B cell (primary cell): ENCODE data around the gene PHLDB2.

Experiments
- EZH2 ChIP-seq: IDR thresholded peaks from 2 replicates; pipeline ENCODE4 v1.6.1; 2012; ENCODE audit warnings: borderline replicate concordance, low read depth, mild to moderate bottlenecking, moderate library complexity, low read length; ENCODE audit not compliant: insufficient read depth, poor library complexity, severe bottlenecking
- TF ChIP-seq, protein P1 (sequence below): fragments of 200-600 bp; IDR thresholded peaks from one replicate; pipeline ENCODE4 v1.8.0; 2022; ENCODE audit warnings: antibody characterized with exemption, mild to moderate bottlenecking

DNA sequence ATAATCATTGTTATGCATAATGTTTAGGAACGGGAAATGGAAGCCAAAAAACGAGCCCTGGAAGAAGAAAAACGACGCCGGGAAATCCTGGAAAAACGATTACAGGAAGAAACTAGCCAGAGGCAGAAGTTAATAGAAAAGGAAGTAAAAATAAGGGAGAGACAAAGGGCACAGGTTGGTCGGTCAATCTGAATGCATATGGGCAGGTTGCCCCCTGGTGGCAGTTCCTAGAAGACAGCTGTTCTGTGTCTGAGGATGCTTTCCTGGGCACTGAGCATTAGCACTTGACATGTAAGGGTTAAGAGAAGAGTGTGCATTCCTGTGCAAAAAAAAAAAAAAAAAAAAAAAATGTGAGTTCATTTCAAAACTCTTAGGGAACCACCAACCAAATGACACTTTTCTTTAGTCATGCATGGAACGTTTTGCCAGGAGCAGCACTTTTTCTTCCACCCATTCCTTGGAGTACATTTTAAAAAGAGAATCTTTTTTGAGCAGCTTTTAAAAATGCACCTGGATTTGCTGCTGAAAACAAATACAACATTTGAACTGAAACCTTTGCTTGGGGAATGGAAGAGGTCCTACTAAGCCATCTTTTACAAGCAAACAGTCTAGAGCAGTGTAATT, 108.7 kb downstream of the PHLDB2 start:
- TF ChIP-seq, protein P1, sequence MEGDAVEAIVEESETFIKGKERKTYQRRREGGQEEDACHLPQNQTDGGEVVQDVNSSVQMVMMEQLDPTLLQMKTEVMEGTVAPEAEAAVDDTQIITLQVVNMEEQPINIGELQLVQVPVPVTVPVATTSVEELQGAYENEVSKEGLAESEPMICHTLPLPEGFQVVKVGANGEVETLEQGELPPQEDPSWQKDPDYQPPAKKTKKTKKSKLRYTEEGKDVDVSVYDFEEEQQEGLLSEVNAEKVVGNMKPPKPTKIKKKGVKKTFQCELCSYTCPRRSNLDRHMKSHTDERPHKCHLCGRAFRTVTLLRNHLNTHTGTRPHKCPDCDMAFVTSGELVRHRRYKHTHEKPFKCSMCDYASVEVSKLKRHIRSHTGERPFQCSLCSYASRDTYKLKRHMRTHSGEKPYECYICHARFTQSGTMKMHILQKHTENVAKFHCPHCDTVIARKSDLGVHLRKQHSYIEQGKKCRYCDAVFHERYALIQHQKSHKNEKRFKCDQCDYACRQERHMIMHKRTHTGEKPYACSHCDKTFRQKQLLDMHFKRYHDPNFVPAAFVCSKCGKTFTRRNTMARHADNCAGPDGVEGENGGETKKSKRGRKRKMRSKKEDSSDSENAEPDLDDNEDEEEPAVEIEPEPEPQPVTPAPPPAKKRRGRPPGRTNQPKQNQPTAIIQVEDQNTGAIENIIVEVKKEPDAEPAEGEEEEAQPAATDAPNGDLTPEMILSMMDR, result peak; percentile 96
- TF ChIP-seq EZH2, result no peak
